GM23248 (cell line): ENCODE results near the gene SMG9.

Experiments used
- EZH2 ChIP-seq: fragments of 200-600 bp; sonication (generic); IDR thresholded peaks from 2 replicates; pipeline ENCODE4 v1.6.1; 2018; ENCODE audit warnings: antibody characterized with exemption, mild to moderate bottlenecking; ENCODE audit not compliant: insufficient read depth, poor library complexity, severe bottlenecking
- EZH2phosphoT487 ChIP-seq: fragments of 200-600 bp; sonication (generic); IDR thresholded peaks from 2 replicates; pipeline ENCODE4 v1.6.1; 2018; ENCODE audit warnings: antibody characterized with exemption, moderate library complexity, mild to moderate bottlenecking, low read depth; ENCODE audit not compliant: insufficient read depth

DNA sequence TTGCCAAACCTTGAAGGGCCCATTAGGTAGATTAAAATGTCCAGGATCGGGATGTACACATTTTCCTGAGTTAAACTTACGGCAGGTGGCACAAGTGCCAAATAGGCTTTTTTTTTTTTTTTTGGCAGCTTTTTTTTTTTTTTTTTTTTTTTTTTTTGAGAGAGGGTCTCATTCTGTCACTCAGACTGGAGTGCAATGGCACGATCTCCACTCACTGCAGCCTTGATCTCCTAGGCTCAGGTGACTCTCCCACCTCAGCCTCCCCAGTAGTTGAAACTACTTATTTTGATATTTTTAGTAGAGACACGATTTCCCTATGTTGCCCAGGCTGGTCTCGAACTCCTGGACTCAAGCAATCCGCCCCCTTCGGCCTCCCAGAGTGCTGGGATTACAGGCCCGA lies 29.9 kb downstream of the SMG9 start:
- TF ChIP-seq EZH2phosphoT487 (no peak), EZH2 (no peak)
